Transverse colon (tissue), 4 donors: ENCODE results near the gene ISG20. TPM values are rescaled to one million over a fixed set of nuclear protein-coding genes. Genes with fewer than 3 reads are reported as not detected.
A peak's percentile ranks its signal among the peaks of the same experiment; 100 is the strongest.

Source experiments
- DNase-seq: peaks from one replicate; pipeline ENCODE4 v3.0.0-alpha.2; 2019
- H3K27ac ChIP-seq, 4 donors: fragments of 200-600 bp; sonication (generic); 2 replicates each; pipeline ENCODE4 v1.5.1; 2016 to 2018; ENCODE audit warnings: inconsistent platforms in 4 of 4
- H3K27me3 ChIP-seq: fragments of 200-600 bp; sonication (generic); 2 replicates; pipeline ENCODE4 v1.5.1; 2017; ENCODE audit warnings: inconsistent platforms
- H3K36me3 ChIP-seq, 4 donors: fragments of 200-600 bp; sonication (generic); 2 replicates each; pipeline ENCODE4 v1.5.1; 2017 to 2019; ENCODE audit warnings: inconsistent platforms in 4 of 4
- H3K4me1 ChIP-seq, 4 donors: fragments of 200-600 bp; sonication (generic); 2 replicates each; pipeline ENCODE4 v1.5.1; 2017 to 2020; ENCODE audit warnings: inconsistent platforms in 4 of 4
- H3K4me3 ChIP-seq, 4 donors: fragments of 200-600 bp; sonication (generic); 1 replicate in 1 of 4; 2 replicates in 3 of 4; pipeline versions ENCODE4 v1.5.1 to v1.6.1; 2017 to 2019; ENCODE audit warnings: inconsistent platforms in 4 of 4
- H3K9me3 ChIP-seq, 2 donors: fragments of 200-600 bp; sonication (generic); 2 replicates each; pipeline ENCODE4 v1.5.1; 2017 to 2019; ENCODE audit warnings: inconsistent platforms in 2 of 2
- EP300 ChIP-seq: sonication (generic); formaldehyde crosslinking; IDR thresholded peaks from one replicate; pipeline ENCODE4 v1.6.1; 2017; ENCODE audit warnings: antibody characterized with exemption, low read depth
- POLR2A ChIP-seq: fragments of 450-650 bp; IDR thresholded peaks from one replicate; pipeline ENCODE4 v1.6.1; 2016; ENCODE audit warnings: antibody characterized with exemption, mild to moderate bottlenecking, moderate library complexity
- POLR2AphosphoS5 ChIP-seq, 3 donors: sonication (generic); formaldehyde crosslinking; IDR thresholded peaks; one replicate each; pipeline ENCODE4 v1.6.1; 2016; ENCODE audit warnings: antibody characterized with exemption in 3 of 3
- WGBS, 2 donors: methylation state at CpG; one replicate each; pipeline ENCODE4 v1.1.5; 2018; ENCODE audit warnings: low coverage in 1 of 2; 5-methylcytosine and 5-hydroxymethylcytosine counted together
- in situ Hi-C, 4 donors: fragments of 200-750 bp; cut with MboI; loops; one replicate each; pipeline versions ENCODE4 v1.15.0 to v1.15.1; 2017; ENCODE audit warnings: low sequenced_read_pairs in 3 of 4, low pct_ligation_motif_present in 1 of 4, low pct_unique_long_range_greater_than_20kb in 1 of 4
- intact Hi-C: fragments of 100-400 bp; cut with DNase I; formaldehyde crosslinking; loops from one replicate; pipeline ENCODE4 v1.15.1; 2023; ENCODE audit warnings: low total_unique reads
- total RNA-seq, 4 donors: library from RNA; depleted of rRNA; stranded (reverse); fragments of >200 nt; gene quantifications; one replicate each; pipeline ENCODE4 v1.1.0, GENCODE V29; 2016
- TF ChIP-seq, protein P1 (sequence below), 5 experiments: fragments of 200-600 bp in 3 of 5; fragments of 450-650 bp in 2 of 5; sonication (generic) in 3 of 5; IDR thresholded peaks; 1 replicate in 2 of 5; 2 replicates in 3 of 5; pipeline ENCODE4 v1.5.1; 2016 to 2017; ENCODE audit warnings: antibody characterized with exemption in 5 of 5, inconsistent platforms in 3 of 5, mild to moderate bottlenecking in 2 of 5, moderate library complexity in 1 of 5

ISG20 gene
- total RNA-seq, 4 donors from 2014 or later: 18.7 to 51.9 (median 38.6) TPM

DNA sequence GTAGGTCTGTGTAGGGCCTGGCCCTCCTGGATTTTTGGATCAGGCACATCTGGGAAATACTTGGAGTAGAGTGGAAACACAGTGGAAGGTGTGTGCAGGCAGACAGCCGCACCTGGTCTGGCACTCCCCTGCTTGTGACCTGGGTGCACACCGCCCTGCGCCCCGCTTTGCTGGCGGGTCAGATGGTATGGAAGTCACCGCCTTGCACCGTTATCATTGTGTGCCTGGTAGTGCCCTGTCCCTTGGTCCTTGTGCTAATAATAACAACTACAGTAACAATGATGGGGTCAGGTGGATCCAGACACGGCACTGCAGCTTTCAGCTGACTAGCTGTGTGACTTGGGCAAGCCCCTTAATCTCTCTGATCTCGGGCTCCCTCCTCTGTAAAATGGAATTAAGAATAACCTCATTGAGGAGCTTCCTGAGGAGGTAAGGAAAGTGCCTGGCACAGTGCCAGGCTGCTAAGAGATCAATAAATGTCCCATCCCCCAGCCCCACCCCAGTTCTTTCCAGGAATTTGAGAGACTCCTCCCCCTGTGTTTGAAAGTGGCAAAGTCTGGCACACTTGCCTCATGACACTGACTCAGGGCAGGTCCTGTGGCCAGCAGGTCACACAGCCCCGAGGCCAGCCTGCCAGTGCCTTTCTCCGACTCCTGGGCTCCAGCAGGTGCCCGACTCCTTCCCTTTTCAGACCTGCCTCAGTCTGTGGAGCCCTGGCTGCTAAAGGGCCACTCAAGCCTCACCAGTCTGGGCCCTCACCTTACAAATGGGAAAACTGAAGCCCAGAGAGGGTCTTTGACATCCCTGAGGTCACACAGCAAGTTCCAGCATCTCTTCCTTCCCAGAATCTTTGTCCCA, 9.8 kb downstream of the ISG20 start:
- peaks cover 12 to 32% (median 20%) of the 10 kb centered on the region in 4 donors for H3K4me1 ChIP-seq
- H3K27me3 ChIP-seq: no peaks in the 10 kb centered on the region
- no peak overlapping the region for H3K4me3 ChIP-seq
- peak overlapping the region; percentile 26 to 59 (median 42) for H3K27ac ChIP-seq
- TF ChIP-seq, protein P1, sequence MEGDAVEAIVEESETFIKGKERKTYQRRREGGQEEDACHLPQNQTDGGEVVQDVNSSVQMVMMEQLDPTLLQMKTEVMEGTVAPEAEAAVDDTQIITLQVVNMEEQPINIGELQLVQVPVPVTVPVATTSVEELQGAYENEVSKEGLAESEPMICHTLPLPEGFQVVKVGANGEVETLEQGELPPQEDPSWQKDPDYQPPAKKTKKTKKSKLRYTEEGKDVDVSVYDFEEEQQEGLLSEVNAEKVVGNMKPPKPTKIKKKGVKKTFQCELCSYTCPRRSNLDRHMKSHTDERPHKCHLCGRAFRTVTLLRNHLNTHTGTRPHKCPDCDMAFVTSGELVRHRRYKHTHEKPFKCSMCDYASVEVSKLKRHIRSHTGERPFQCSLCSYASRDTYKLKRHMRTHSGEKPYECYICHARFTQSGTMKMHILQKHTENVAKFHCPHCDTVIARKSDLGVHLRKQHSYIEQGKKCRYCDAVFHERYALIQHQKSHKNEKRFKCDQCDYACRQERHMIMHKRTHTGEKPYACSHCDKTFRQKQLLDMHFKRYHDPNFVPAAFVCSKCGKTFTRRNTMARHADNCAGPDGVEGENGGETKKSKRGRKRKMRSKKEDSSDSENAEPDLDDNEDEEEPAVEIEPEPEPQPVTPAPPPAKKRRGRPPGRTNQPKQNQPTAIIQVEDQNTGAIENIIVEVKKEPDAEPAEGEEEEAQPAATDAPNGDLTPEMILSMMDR (IDR thresholded peaks at IDR 0.05): no peak
- no peak for TF ChIP-seq POLR2AphosphoS5 (IDR thresholded peaks at IDR 0.05)
- no peak for TF ChIP-seq POLR2A
- TF ChIP-seq EP300: no peak
- WGBS, 2 donors: 59% methylated on average over 11 of the region's 12 CpGs; no CpG with 5 or more reads in 1 of the 2 donors
- in situ Hi-C loops (no loop called here), intact Hi-C loops (no loop called here)
- no peaks in the 10 kb centered on the region for H3K9me3 ChIP-seq
- DNase-seq: peak; percentile 73
- H3K36me3 ChIP-seq: no peaks in the 10 kb centered on the region

DNA sequence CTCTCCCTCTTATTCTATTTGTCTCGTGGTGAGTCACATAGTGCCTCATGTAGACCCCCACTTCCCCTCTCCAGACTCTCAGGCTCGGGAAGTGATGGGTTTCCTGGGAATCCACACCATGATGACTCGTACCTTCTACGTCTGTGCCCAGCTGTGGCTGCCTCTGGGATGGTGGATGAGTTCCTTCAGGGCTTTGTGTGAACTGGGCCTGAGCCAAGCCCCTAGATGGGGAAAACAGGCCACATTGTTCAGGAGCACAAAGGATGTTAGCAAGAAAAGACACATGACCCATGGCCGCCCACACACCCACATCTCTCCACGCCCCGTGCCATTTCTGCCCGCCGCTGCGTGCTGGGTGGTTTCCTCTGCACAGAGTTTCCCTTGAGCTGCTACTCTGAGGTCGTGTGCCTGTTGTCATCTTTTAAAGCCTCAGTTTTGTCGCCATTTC, 10.5 kb downstream of the ISG20 start:
- peak; percentile 52 for DNase-seq
- intact Hi-C loops (no loop called here), in situ Hi-C loops (no loop called here)
- Histone ChIP-seq H3K4me3 (no peak overlapping the region), H3K9me3 (no peaks in the 10 kb centered on the region), H3K4me1 (peaks cover 12 to 32% (median 20%) of the 10 kb centered on the region in 4 donors), H3K27ac (peak overlapping the region; percentile 26 to 59 (median 42)), H3K27me3 (no peaks in the 10 kb centered on the region), H3K36me3 (no peaks in the 10 kb centered on the region)
- TF ChIP-seq, protein P1 (IDR thresholded peaks at IDR 0.05): no peak
- TF ChIP-seq POLR2A (no peak), POLR2AphosphoS5 (IDR thresholded peaks at IDR 0.05) (peak in 1 of 3 donors; percentile 13), EP300 (peak; percentile 4)
- 61% methylated on average over 12 of the region's 12 CpGs; no CpG with 5 or more reads in 1 of the 2 donors for WGBS, 2 donors

DNA sequence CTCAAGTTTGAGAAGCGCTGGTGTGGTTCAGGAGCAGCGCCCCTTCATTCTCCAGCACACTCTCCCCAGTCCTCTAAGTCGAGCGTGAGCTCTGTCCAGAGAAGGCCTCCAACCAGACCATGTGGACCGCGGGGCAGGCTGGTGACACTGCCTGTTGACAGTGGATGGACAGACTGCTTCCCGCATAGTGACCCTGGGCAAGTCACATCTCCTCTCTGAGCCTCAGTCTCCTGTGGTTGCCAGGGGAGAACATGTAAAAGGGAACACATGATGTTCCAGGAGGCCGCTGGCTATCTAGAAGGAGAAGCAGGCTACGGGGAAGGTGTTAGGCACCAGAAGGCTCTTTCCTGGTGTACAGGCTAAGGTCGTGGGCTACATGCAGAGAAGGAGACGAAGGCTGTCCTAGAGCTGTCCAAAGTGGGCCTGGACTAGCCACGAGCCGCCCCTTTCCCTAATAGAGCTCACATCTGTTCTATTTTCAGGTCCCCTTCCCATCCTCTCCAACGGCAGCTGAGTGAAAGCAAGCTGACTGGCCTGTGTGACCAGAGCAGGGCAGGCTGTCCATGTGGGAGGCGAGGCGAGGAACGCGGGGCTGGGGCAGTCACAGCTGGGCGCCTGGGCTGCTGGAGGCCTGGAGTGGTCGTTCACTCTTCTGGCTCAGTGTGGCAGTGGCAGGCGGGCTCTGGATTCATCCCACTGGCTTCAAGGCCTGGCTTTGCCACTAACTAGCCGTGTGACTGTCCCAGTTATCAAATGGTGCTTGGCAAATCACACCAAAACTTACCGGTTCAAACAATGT, 11.1 kb downstream of the ISG20 start:
- TF ChIP-seq EP300: no peak
- TF ChIP-seq POLR2A: no peak
- TF ChIP-seq, protein P1 (IDR thresholded peaks at IDR 0.05): no peak
- WGBS, 2 donors: 82 to 87% methylated on average over 6 to 21 of the region's 23 CpGs
- H3K9me3 ChIP-seq: no peaks in the 10 kb centered on the region
- H3K4me3 ChIP-seq: no peak overlapping the region
- H3K36me3 ChIP-seq: no peaks in the 10 kb centered on the region
- H3K4me1 ChIP-seq: peaks cover 12 to 32% (median 20%) of the 10 kb centered on the region in 4 donors
- peak overlapping the region; percentile 26 to 59 (median 42) for H3K27ac ChIP-seq
- no peak for DNase-seq
- in situ Hi-C loops (loop anchor here in 1 of 4 donors (25.0 kb wide), 1 partner anchor 187 kb away; no protein-coding TSS in a partner anchor), intact Hi-C loops (no loop called here)
- H3K27me3 ChIP-seq: no peaks in the 10 kb centered on the region

DNA sequence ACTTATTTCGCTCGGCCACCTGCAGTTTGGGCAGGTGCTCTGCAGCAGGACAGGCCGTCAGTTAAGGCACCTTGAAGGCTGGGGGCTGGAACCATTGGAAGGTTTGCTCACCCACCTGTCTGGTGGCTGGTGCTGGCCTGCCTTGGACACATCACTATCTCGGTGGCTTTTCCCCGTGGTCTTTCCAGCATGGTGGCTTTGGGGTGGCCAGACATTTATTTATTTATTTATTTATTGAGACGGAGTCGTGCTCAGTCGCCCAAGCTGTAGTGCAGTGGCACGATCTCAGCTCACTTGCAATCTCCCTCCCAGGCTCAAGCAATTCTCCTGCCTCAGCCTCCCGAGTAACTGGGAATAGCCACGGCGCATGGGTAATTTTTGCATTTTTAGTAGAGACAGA, 11.7 kb downstream of the ISG20 start:
- intact Hi-C loops (no loop called here), in situ Hi-C loops (loop anchor here in 1 of 4 donors (25.0 kb wide), 1 partner anchor 187 kb away; no protein-coding TSS in a partner anchor)
- Histone ChIP-seq H3K4me1 (peaks cover 12 to 32% (median 20%) of the 10 kb centered on the region in 4 donors), H3K27me3 (no peaks in the 10 kb centered on the region), H3K4me3 (no peak overlapping the region), H3K27ac (no peak overlapping the region), H3K36me3 (no peaks in the 10 kb centered on the region), H3K9me3 (no peaks in the 10 kb centered on the region)
- WGBS, 2 donors: 98% methylated on average over 12 of the region's 12 CpGs; no CpG with 5 or more reads in 1 of the 2 donors
- TF ChIP-seq POLR2AphosphoS5 (IDR thresholded peaks at IDR 0.05) (no peak), POLR2A (no peak), EP300 (no peak)
- TF ChIP-seq, protein P1 (IDR thresholded peaks at IDR 0.05): no peak
- DNase-seq: no peak
